H9 (cell line): ENCODE data around the gene PIRT. TPM values are rescaled to one million over a fixed set of nuclear protein-coding genes. Genes with fewer than 3 reads are reported as not detected.

Source experiments
- DNase-seq: peaks from one replicate; pipeline ENCODE4 v3.0.0-alpha.2; 2017
- H2AFZ ChIP-seq: one replicate; pipeline ENCODE4 v1.6.1; 2013; ENCODE audit warnings: mild to moderate bottlenecking, low read length, control low read depth, moderate library complexity
- H2AK5ac ChIP-seq: 2 replicates; pipeline ENCODE4 v1.6.1; 2013; ENCODE audit warnings: low read length, control low read depth, mixed read lengths; ENCODE audit not compliant: insufficient read length
- H2BK120ac ChIP-seq: one replicate; pipeline ENCODE4 v1.6.1; 2013; ENCODE audit warnings: low read depth, mild to moderate bottlenecking, low read length, control low read depth, inconsistent platforms; ENCODE audit not compliant: poor library complexity, severe bottlenecking
- H2BK12ac ChIP-seq: 2 replicates; pipeline ENCODE4 v1.6.1; 2013; ENCODE audit warnings: low read length, control low read depth, mixed read lengths, low read depth; ENCODE audit not compliant: insufficient read length
- H2BK15ac ChIP-seq: 2 replicates; pipeline ENCODE4 v1.6.1; 2013; ENCODE audit warnings: low read depth, low read length, control low read depth
- H2BK20ac ChIP-seq: one replicate; pipeline ENCODE4 v1.6.1; 2013; ENCODE audit warnings: low read depth, mild to moderate bottlenecking, low read length, control low read depth, inconsistent platforms; ENCODE audit not compliant: poor library complexity, severe bottlenecking
- H2BK5ac ChIP-seq: 2 replicates; pipeline ENCODE4 v1.6.1; 2013; ENCODE audit warnings: low read length, control low read depth, mixed read lengths; ENCODE audit not compliant: insufficient read length
- H3K14ac ChIP-seq: 2 replicates; pipeline ENCODE4 v1.6.1; 2013; ENCODE audit warnings: low read length, control low read depth; ENCODE audit not compliant: insufficient read depth
- H3K18ac ChIP-seq: 2 replicates; pipeline ENCODE4 v1.6.1; 2013; ENCODE audit warnings: low read depth, mild to moderate bottlenecking, mixed read lengths, low read length, control low read depth; ENCODE audit not compliant: insufficient read length
- H3K23ac ChIP-seq: 2 replicates; pipeline ENCODE4 v1.6.1; 2013; ENCODE audit warnings: low read length, control low read depth, mixed read lengths, low read depth; ENCODE audit not compliant: insufficient read length
- H3K23me2 ChIP-seq: 2 replicates; pipeline ENCODE4 v1.6.1; 2013; ENCODE audit warnings: low read depth, mild to moderate bottlenecking, mixed read lengths, low read length, control low read depth; ENCODE audit not compliant: insufficient read length, poor library complexity, severe bottlenecking
- H3K27ac ChIP-seq: 2 replicates; pipeline ENCODE4 v1.5.1; 2013; ENCODE audit warnings: low read length, control low read depth, mixed read lengths, low read depth; ENCODE audit not compliant: insufficient read length
- H3K27me3 ChIP-seq: 2 replicates; pipeline ENCODE4 v1.6.1; 2013; ENCODE audit warnings: low read length, control low read depth, inconsistent platforms; ENCODE audit not compliant: insufficient read depth
- H3K4ac ChIP-seq: 2 replicates; pipeline ENCODE4 v1.6.1; 2013; ENCODE audit warnings: low read depth, mild to moderate bottlenecking, control low read depth, inconsistent platforms, low read length, moderate library complexity
- H3K4me1 ChIP-seq: 2 replicates; pipeline ENCODE4 v1.6.1; 2013; ENCODE audit warnings: low read length, control low read depth, inconsistent platforms; ENCODE audit not compliant: insufficient read depth
- H3K4me2 ChIP-seq: 2 replicates; pipeline ENCODE4 v1.6.1; 2013; ENCODE audit warnings: low read length, control low read depth, mixed read lengths; ENCODE audit not compliant: insufficient read length, insufficient read depth
- H3K56ac ChIP-seq: 2 replicates; pipeline ENCODE4 v1.6.1; 2013; ENCODE audit warnings: low read depth, mild to moderate bottlenecking, mixed read lengths, low read length, control low read depth; ENCODE audit not compliant: insufficient read length
- H3K79me1 ChIP-seq: 2 replicates; pipeline ENCODE4 v1.6.1; 2013; ENCODE audit warnings: low read depth, mild to moderate bottlenecking, moderate library complexity, low read length, control low read depth, inconsistent platforms; ENCODE audit not compliant: insufficient read depth, poor library complexity, severe bottlenecking
- H3K79me2 ChIP-seq: 2 replicates; pipeline ENCODE4 v1.6.1; 2013; ENCODE audit warnings: low read length, control low read depth, inconsistent platforms; ENCODE audit not compliant: insufficient read depth
- H3K9ac ChIP-seq: 2 replicates; pipeline ENCODE4 v1.6.1; 2013; ENCODE audit warnings: low read length, control low read depth, mixed read lengths; ENCODE audit not compliant: insufficient read length; ENCODE audit errors: extremely low read depth
- H3K9me3 ChIP-seq: one replicate; pipeline ENCODE4 v1.6.1; 2013; ENCODE audit warnings: low read depth, low read length, inconsistent platforms; ENCODE audit not compliant: control insufficient read depth
- H3T11ph ChIP-seq: one replicate; pipeline ENCODE4 v1.6.1; 2013; ENCODE audit warnings: mild to moderate bottlenecking, low read length, control low read depth, inconsistent platforms
- H4K20me1 ChIP-seq: one replicate; pipeline ENCODE4 v1.6.1; 2013; ENCODE audit not compliant: control insufficient read depth, insufficient read length, insufficient read depth
- H4K5ac ChIP-seq: 2 replicates; pipeline ENCODE4 v1.6.1; 2013; ENCODE audit warnings: low read depth, mild to moderate bottlenecking, mixed read lengths, low read length, control low read depth; ENCODE audit not compliant: insufficient read length
- H4K8ac ChIP-seq: replicated peaks from 2 replicates; pipeline ENCODE4 v1.6.1; 2013; ENCODE audit warnings: low read length, control low read depth, mixed read lengths, low read depth; ENCODE audit not compliant: insufficient read length
- H4K91ac ChIP-seq: 2 replicates; pipeline ENCODE4 v1.6.1; 2013; ENCODE audit warnings: low read depth, mild to moderate bottlenecking, moderate library complexity, mixed read lengths, low read length, control low read depth; ENCODE audit not compliant: insufficient read length
- H3K27ac Mint-ChIP-seq, 3 experiments: 2 replicates in 2 of 3; 3 replicates in 1 of 3; pipeline ENCODE4 v1.8.0; 2020 to 2021; ENCODE audit warnings: mixed read lengths in 3 of 3, mild to moderate bottlenecking in 1 of 3, moderate library complexity in 1 of 3
- H3K27me3 Mint-ChIP-seq: 2 replicates; pipeline ENCODE4 v1.8.0; 2021; ENCODE audit warnings: low read depth, mild to moderate bottlenecking, moderate library complexity, mixed read lengths
- H3K36me3 Mint-ChIP-seq, 3 experiments: 2 replicates in 2 of 3; 3 replicates in 1 of 3; pipeline ENCODE4 v1.8.0; 2020 to 2021; ENCODE audit warnings: low read depth in 3 of 3, mixed read lengths in 3 of 3; ENCODE audit not compliant: insufficient read depth in 1 of 3
- H3K4me1 Mint-ChIP-seq, 2 experiments: 2 replicates each; pipeline ENCODE4 v1.8.0; 2020; ENCODE audit warnings: mixed read lengths in 2 of 2
- H3K4me3 Mint-ChIP-seq, 2 experiments: 2 replicates in 1 of 2; 3 replicates in 1 of 2; pipeline ENCODE4 v1.8.0; 2020 to 2021; ENCODE audit warnings: mild to moderate bottlenecking in 2 of 2, mixed read lengths in 2 of 2, moderate library complexity in 1 of 2
- H3K9me3 Mint-ChIP-seq, 2 experiments: 2 replicates in 1 of 2; 3 replicates in 1 of 2; pipeline ENCODE4 v1.8.0; 2020; ENCODE audit warnings: mild to moderate bottlenecking in 2 of 2, mixed read lengths in 2 of 2, moderate library complexity in 1 of 2
- CTCF ChIP-seq: fragments of 200-600 bp; sonication (generic); conservative IDR thresholded peaks from 3 replicates; pipeline ENCODE4 v1.8.0; 2021; ENCODE audit warnings: antibody characterized with exemption, mild to moderate bottlenecking
- WGBS: extraction: QIAGEN DNeasy Blood & Tissue Kit; methylation state at CpG from one replicate; pipeline ENCODE4 v1.1.7; 2013; ENCODE audit warnings: missing lambda C conversion rate, low lambda C conversion rate, mixed read lengths; ENCODE audit not compliant: insufficient read length; ENCODE audit errors: extremely low coverage; 5-methylcytosine and 5-hydroxymethylcytosine counted together
- total RNA-seq: library from RNA; stranded (reverse); gene quantifications from 2 replicates; pipeline ENCODE4 v1.2.1, GENCODE V29; 2021

Gene PIRT
- total RNA-seq, 1 experiment from 2014 or later = not detected

- H3T11ph ChIP-seq = no peak overlapping the region
- H3K18ac ChIP-seq = no peak overlapping the region
- TF ChIP-seq CTCF = no peak
- H2BK15ac ChIP-seq = no peak overlapping the region
- H3K23me2 ChIP-seq = no peaks in the 10 kb centered on the region
- no peaks in the 10 kb centered on the region for H4K20me1 ChIP-seq
- Mint-ChIP-seq H3K27me3 (no peaks in the 10 kb centered on the region), H3K9me3 (peaks cover 8 to 14% of the 10 kb centered on the region in 2 experiments), H3K36me3 (peaks cover 4 to 13% (median 6%) of the 10 kb centered on the region in 3 experiments), H3K4me1 (peaks cover 4 to 10% of the 10 kb centered on the region in 2 experiments; a peak in 3 of 4 replicates), H3K27ac (no peak overlapping the region), H3K4me3 (no peak overlapping the region)
- H3K9ac ChIP-seq = no peak overlapping the region
- H2BK12ac ChIP-seq = no peak overlapping the region
- H3K4me2 ChIP-seq = no peak overlapping the region
- H2AFZ ChIP-seq = no peak overlapping the region
- no peaks in the 10 kb centered on the region for H3K4me1 ChIP-seq
- no peak overlapping the region for H2BK20ac ChIP-seq
- H3K79me1 ChIP-seq = no peaks in the 10 kb centered on the region
- no peak overlapping the region for H3K56ac ChIP-seq
- H3K4ac ChIP-seq = no peak overlapping the region
- H3K27ac ChIP-seq = no peak overlapping the region
- no peak overlapping the region for H4K91ac ChIP-seq
- no peaks in the 10 kb centered on the region for H3K9me3 ChIP-seq
- H2BK120ac ChIP-seq = no peak overlapping the region
- no peak overlapping the region for H3K14ac ChIP-seq
- H4K8ac ChIP-seq = no peak overlapping the region
- H2BK5ac ChIP-seq = no peak overlapping the region
- WGBS = no CpG with 5 or more reads among the region's 2 CpGs
- H3K79me2 ChIP-seq = no peaks in the 10 kb centered on the region
- H2AK5ac ChIP-seq = no peak overlapping the region
- H3K27me3 ChIP-seq = no peaks in the 10 kb centered on the region
- DNase-seq = no peak
- no peak overlapping the region for H3K23ac ChIP-seq
- H4K5ac ChIP-seq = no peak overlapping the region
Measured at GRCh38 chr17:10773391-10773790, 64.5 kb downstream of the PIRT start.

Other genes with a start within 250 kb of the PIRT start
- 1.9 and 2.9 TPM in 2 replicates for gene MYH3, start 180.8 kb downstream of the PIRT start, total RNA-seq
- gene SCO1, start 140.6 kb downstream of the PIRT start, total RNA-seq = 60.3 and 63.6 TPM in 2 replicates
- gene ADPRM, start 140.5 kb downstream of the PIRT start, total RNA-seq = 5.1 and 7.1 TPM in 2 replicates
- 6.1 and 7.1 TPM in 2 replicates for gene TMEM220, start 108.1 kb downstream of the PIRT start, total RNA-seq
- gene TMEM238L, start 34.0 kb downstream of the PIRT start, total RNA-seq = not detected in 2 replicates